Measurements from ENCODE around the gene MERTK. TPM values are rescaled to one million over a fixed set of nuclear protein-coding genes. Genes with fewer than 3 reads are reported as not detected.

Gene MERTK
- total and polyA plus RNA-seq, 2 of the 13 experiments (the other 11 are each of a cell fraction or from before 2014, with no cell fraction given), result 37.3 to 44.7 TPM

- TF ChIP-seq CHCHD3 (CRISPR knock-in tag; IDR thresholded peaks at IDR 0.05) (peak; percentile 98), ZNF530 (CRISPR knock-in tag; IDR thresholded peaks at IDR 0.05; ENCODE audit: low read depth) (no peak; the same call in 1 of the 2 replicates), ZNF660 (CRISPR knock-in tag; IDR thresholded peaks at IDR 0.05; ENCODE audit: borderline replicate concordance, low read depth) (no peak), ZNF772 (CRISPR knock-in tag; IDR thresholded peaks at IDR 0.05) (peak; percentile 97), MXI1 (IDR thresholded peaks at IDR 0.05; ENCODE audit: borderline replicate concordance, low read depth, low read length) (peak; percentile 98), EEA1 (CRISPR knock-in tag; IDR thresholded peaks at IDR 0.05; ENCODE audit: borderline replicate concordance) (peak; percentile 87), EED (CRISPR knock-in tag; IDR thresholded peaks at IDR 0.05) (peak; percentile 97), ZNF577 (CRISPR knock-in tag; IDR thresholded peaks at IDR 0.05; ENCODE audit: borderline replicate concordance, low read depth) (0 out of 2 replicates have a peak, but pooled peaks have one; percentile 83), ZNF354B (CRISPR knock-in tag; IDR thresholded peaks at IDR 0.05) (no peak), TBP (CRISPR knock-in tag; IDR thresholded peaks at IDR 0.05) (no peak), ZNF441 (CRISPR knock-in tag; IDR thresholded peaks at IDR 0.05; ENCODE audit: borderline replicate concordance) (peak; percentile 77; the same call in 1 of the 2 replicates), ZNF282 (IDR thresholded peaks at IDR 0.05; ENCODE audit: partially characterized antibody) (no peak), ZNF773 (CRISPR knock-in tag; IDR thresholded peaks at IDR 0.05; ENCODE audit: borderline replicate concordance) (peak; percentile 29; the same call in 1 of the 2 replicates), HNF4G (IDR thresholded peaks at IDR 0.05; ENCODE audit: borderline replicate concordance, low read depth, low read length) (no peak), HNF4G (CRISPR knock-in tag; IDR thresholded peaks at IDR 0.05; ENCODE audit: borderline replicate concordance, low read depth) (peak; percentile 64), RAD21 (CRISPR knock-in tag; IDR thresholded peaks at IDR 0.05) (peak; percentile 53), ZNF276 (CRISPR knock-in tag; IDR thresholded peaks at IDR 0.05; ENCODE audit: low read depth) (peak; percentile 57), SKI (IDR thresholded peaks at IDR 0.05; ENCODE audit: partially characterized antibody) (no peak), DMTF1 (CRISPR knock-in tag; IDR thresholded peaks at IDR 0.05) (no peak), SSRP1 (CRISPR knock-in tag; IDR thresholded peaks at IDR 0.05) (peak; percentile 56; the same call in 1 of the 2 replicates), PRDM15 (CRISPR knock-in tag; IDR thresholded peaks at IDR 0.05) (no peak), ZNF205 (CRISPR knock-in tag; IDR thresholded peaks at IDR 0.05) (peak; percentile 61; the same call in 1 of the 2 replicates)
Observed at GRCh38 chr2:111883661-111884591, 14.5 kb upstream of the MERTK start, which contains the start of gene ANAPC1 (continued).
